OCI-LY7 (cell line): ENCODE results near the gene SLC35A3.

Source experiments
- EZH2phosphoT487 ChIP-seq: fragments of 200-600 bp; sonication (generic); IDR thresholded peaks from 2 replicates; pipeline ENCODE4 v1.6.1; 2018; ENCODE audit warnings: low read depth, borderline replicate concordance, mild to moderate bottlenecking, mixed run types, antibody characterized with exemption, low read length, moderate library complexity, mixed read lengths
- TF ChIP-seq, protein P1 (sequence below): fragments of 200-600 bp; sonication (generic); conservative IDR thresholded peaks from 2 replicates; pipeline ENCODE4 v1.5.1; 2014; ENCODE audit warnings: mild to moderate bottlenecking, antibody characterized with exemption, low read length, moderate library complexity, mixed read lengths

GRCh38 chr1:100075773-100076172 lies 106.0 kb downstream of the SLC35A3 start:
- no peak for TF ChIP-seq EZH2phosphoT487
- TF ChIP-seq, protein P1, sequence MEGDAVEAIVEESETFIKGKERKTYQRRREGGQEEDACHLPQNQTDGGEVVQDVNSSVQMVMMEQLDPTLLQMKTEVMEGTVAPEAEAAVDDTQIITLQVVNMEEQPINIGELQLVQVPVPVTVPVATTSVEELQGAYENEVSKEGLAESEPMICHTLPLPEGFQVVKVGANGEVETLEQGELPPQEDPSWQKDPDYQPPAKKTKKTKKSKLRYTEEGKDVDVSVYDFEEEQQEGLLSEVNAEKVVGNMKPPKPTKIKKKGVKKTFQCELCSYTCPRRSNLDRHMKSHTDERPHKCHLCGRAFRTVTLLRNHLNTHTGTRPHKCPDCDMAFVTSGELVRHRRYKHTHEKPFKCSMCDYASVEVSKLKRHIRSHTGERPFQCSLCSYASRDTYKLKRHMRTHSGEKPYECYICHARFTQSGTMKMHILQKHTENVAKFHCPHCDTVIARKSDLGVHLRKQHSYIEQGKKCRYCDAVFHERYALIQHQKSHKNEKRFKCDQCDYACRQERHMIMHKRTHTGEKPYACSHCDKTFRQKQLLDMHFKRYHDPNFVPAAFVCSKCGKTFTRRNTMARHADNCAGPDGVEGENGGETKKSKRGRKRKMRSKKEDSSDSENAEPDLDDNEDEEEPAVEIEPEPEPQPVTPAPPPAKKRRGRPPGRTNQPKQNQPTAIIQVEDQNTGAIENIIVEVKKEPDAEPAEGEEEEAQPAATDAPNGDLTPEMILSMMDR, result no peak
